NB4 (cell line): ENCODE measurements around the gene ADORA2B.

ENCODE experiments used
- CTCF ChIP-seq: IDR thresholded peaks from one replicate; pipeline ENCODE4 v1.5.1; 2012; ENCODE audit warnings: low read depth, low read length
- MAX ChIP-seq: IDR thresholded peaks from 2 replicates; pipeline ENCODE4 v1.6.1; 2011; ENCODE audit warnings: low read depth, low read length
- MYC ChIP-seq: IDR thresholded peaks from 2 replicates; pipeline ENCODE4 v1.6.1; 2011; ENCODE audit warnings: low read depth, low read length
- POLR2A ChIP-seq: IDR thresholded peaks from 2 replicates; pipeline ENCODE4 v1.6.1; 2011; ENCODE audit warnings: mild to moderate bottlenecking; ENCODE audit not compliant: insufficient read length; ENCODE audit errors: extremely low read depth

- TF ChIP-seq CTCF (no peak), MAX (no peak), POLR2A (no peak), MYC (no peak)
These were observed 56.4 kb downstream of the ADORA2B start for GRCh38 chr17:16001226-16001897.
